Endothelial cell of umbilical vein (primary cell): ENCODE results near the gene CMTM6.

Experiments used
- CTCF ChIP-seq, 2 donors: IDR thresholded peaks; 1 replicate in 1 of 2; 2 replicates in 1 of 2; pipeline ENCODE4 v1.5.1; 2011; ENCODE audit warnings: low read length in 2 of 2, mild to moderate bottlenecking in 2 of 2, moderate library complexity in 2 of 2, control low read depth in 1 of 2, inconsistent platforms in 1 of 2, low read depth in 1 of 2; ENCODE audit not compliant: insufficient read depth in 1 of 2; ENCODE audit errors: extremely low read depth in 1 of 2
- EZH2 ChIP-seq: IDR thresholded peaks from 2 replicates; pipeline ENCODE4 v1.6.1; 2012; ENCODE audit warnings: borderline replicate concordance, low read depth, mild to moderate bottlenecking, moderate library complexity, low read length, inconsistent platforms; ENCODE audit not compliant: severe bottlenecking
- JUN ChIP-seq: IDR thresholded peaks from 2 replicates; pipeline ENCODE4 v1.6.1; 2011; ENCODE audit warnings: borderline replicate concordance, low read depth; ENCODE audit not compliant: insufficient read length, insufficient read depth
- MAX ChIP-seq: IDR thresholded peaks from 2 replicates; pipeline ENCODE4 v1.6.1; 2011; ENCODE audit not compliant: insufficient read depth, insufficient read length
- POLR2A ChIP-seq: IDR thresholded peaks from 2 replicates; pipeline ENCODE4 v1.6.1; 2012; ENCODE audit warnings: low read depth, mild to moderate bottlenecking, control low read depth, low read length

- TF ChIP-seq CTCF (IDR thresholded peaks at IDR 0.05; ENCODE audit: extremely low read depth in 1 of 2, insufficient read depth in 1 of 2, low read depth in 1 of 2, low read length in 2 of 2) (no peak), EZH2 (no peak), POLR2A (no peak), MAX (no peak), JUN (no peak)
Observed at GRCh38 chr3:32540899-32541298, 38.2 kb upstream of the CMTM6 start.
